Measurements from ENCODE around the gene TCEA3.

- TF ChIP-seq ZNF274 (IDR thresholded peaks at IDR 0.05; ENCODE audit: low read depth, low read length) (no peak), YY1 (IDR thresholded peaks at IDR 0.05; ENCODE audit: insufficient read depth, insufficient read length) (no peak), SUZ12 (IDR thresholded peaks at IDR 0.05; ENCODE audit: extremely low read depth, insufficient read depth, insufficient read length) (no peak)
Observed at GRCh38 chr1:23463286-23463685, 38.7 kb upstream of the TCEA3 start.

Measured in NT2/D1 (cell line).